Gastrocnemius medialis (tissue), 4 donors: ENCODE results near the gene CD72. TPM values are rescaled to one million over a fixed set of nuclear protein-coding genes. Genes with fewer than 3 reads are reported as not detected.
"Not testable (repeated sequence)": the region's sequence is repeated elsewhere in the genome, so short reads cannot be mapped to it uniquely, and the experiment has no call there.

Experiments used
- ATAC-seq, 2 donors: fragments of 150-250 bp; one replicate each; pipeline ENCODE4 v1.9.1; 2016
- DNase-seq, 2 donors: peaks; one replicate each; pipeline ENCODE4 v3.0.0-alpha.2; 2019
- H3K27ac ChIP-seq, 4 donors: fragments of 200-600 bp; sonication (generic); 1 replicate in 1 of 4; 2 replicates in 3 of 4; pipeline ENCODE4 v1.5.1; 2016 to 2018; ENCODE audit warnings: mild to moderate bottlenecking in 2 of 4, moderate library complexity in 1 of 4
- H3K27me3 ChIP-seq, 3 donors: fragments of 200-600 bp; sonication (generic) in 2 of 3; 1 replicate in 1 of 3; 2 replicates in 2 of 3; pipeline versions ENCODE4 v1.5.1 to v1.6.0; 2016 to 2019; ENCODE audit warnings: mild to moderate bottlenecking in 1 of 3, moderate library complexity in 1 of 3
- H3K36me3 ChIP-seq, 2 donors: fragments of 200-600 bp; sonication (generic) in 1 of 2; one replicate each; pipeline ENCODE4 v1.5.1; 2017 to 2018
- H3K4me1 ChIP-seq, 2 donors: fragments of 200-600 bp; sonication (generic) in 1 of 2; one replicate each; pipeline ENCODE4 v1.5.1; 2016 to 2017; ENCODE audit warnings: mild to moderate bottlenecking in 2 of 2
- H3K4me3 ChIP-seq, 4 donors: fragments of 200-600 bp; sonication (generic) in 3 of 4; 1 replicate in 1 of 4; 2 replicates in 3 of 4; pipeline ENCODE4 v1.5.1; 2016 to 2019; ENCODE audit warnings: mild to moderate bottlenecking in 2 of 4
- H3K9me3 ChIP-seq, 3 donors: fragments of 200-600 bp; sonication (generic) in 2 of 3; 1 replicate in 1 of 3; 2 replicates in 2 of 3; pipeline ENCODE4 v1.5.1; 2016 to 2019
- CTCF ChIP-seq, 5 experiments: fragments of 450-650 bp in 3 of 5; fragments of 200-600 bp in 2 of 5; sonication (generic) in 2 of 5; IDR thresholded peaks in 4 of 5; conservative IDR thresholded peaks in 1 of 5; 1 replicate in 4 of 5; 2 replicates in 1 of 5; pipeline ENCODE4 v1.5.1; 2016 to 2019; ENCODE audit warnings: antibody characterized with exemption in 5 of 5, mild to moderate bottlenecking in 3 of 5, moderate library complexity in 3 of 5
- POLR2A ChIP-seq, 2 donors: fragments of 450-650 bp; IDR thresholded peaks; one replicate each; pipeline ENCODE4 v1.6.1; 2017; ENCODE audit warnings: antibody characterized with exemption in 2 of 2, mild to moderate bottlenecking in 2 of 2, moderate library complexity in 2 of 2
- in situ Hi-C, 4 donors: fragments of 200-750 bp; cut with MboI; loops; one replicate each; pipeline versions ENCODE4 v1.15.0 to v1.8.0; 2017; ENCODE audit warnings: low sequenced_read_pairs in 4 of 4
- intact Hi-C: fragments of 100-400 bp; cut with DNase I; formaldehyde crosslinking; loops from one replicate; pipeline ENCODE4 v1.15.1; 2023; ENCODE audit warnings: low total_unique reads
- total RNA-seq, 4 donors: library from RNA; depleted of rRNA; stranded (reverse); fragments of >200 nt; gene quantifications; one replicate each; pipeline versions ENCODE4 v1.1.0 to v1.2.3, GENCODE V29; 2016

Gene CD72
- total RNA-seq, 4 donors from 2014 or later = 0.40 to 18.3 (median 0.68) TPM

- TF ChIP-seq CTCF (IDR thresholded peaks at IDR 0.05 in 4 of 5, conservative IDR thresholded peaks at IDR 0.05 in 1 of 5) = no peak
- no peak for TF ChIP-seq POLR2A (IDR thresholded peaks at IDR 0.05)
- intact Hi-C loops = no loop called here
- no peak for DNase-seq
Observed at GRCh38 chr9:35643046-35643445, 24.8 kb upstream of the CD72 start.

GRCh38 chr9:35641478-35641877, 23.3 kb upstream of the CD72 start:
- H3K27me3 ChIP-seq, intact Hi-C loops, H3K9me3 ChIP-seq, H3K4me3 ChIP-seq, DNase-seq, H3K36me3 ChIP-seq, H3K4me1 ChIP-seq, H3K27ac ChIP-seq, ATAC-seq: not testable (repeated sequence)
- in situ Hi-C loops = loop anchor here in 1 of 4 donors (10.0 kb wide), 1 partner anchor 53 kb away; no protein-coding TSS in a partner anchor

More at GRCh38 chr9:35643046-35643445, 24.8 kb upstream of the CD72 start:
- ATAC-seq = no peak
- no peak overlapping the region for H3K27ac ChIP-seq
- H3K4me1 ChIP-seq = peaks cover 11% of the 10 kb centered on the region in 2 donors
- in situ Hi-C loops = loop anchor here in 1 of 4 donors (10.0 kb wide), 1 partner anchor 52 kb away; no protein-coding TSS in a partner anchor
- no peak overlapping the region for H3K4me3 ChIP-seq
- H3K9me3 ChIP-seq = no peaks in the 10 kb centered on the region
- H3K27me3 ChIP-seq = no peaks in the 10 kb centered on the region
- no peaks in the 10 kb centered on the region for H3K36me3 ChIP-seq

- ATAC-seq, H3K27ac ChIP-seq, DNase-seq, intact Hi-C loops, H3K4me3 ChIP-seq, H3K9me3 ChIP-seq, H3K36me3 ChIP-seq, H3K4me1 ChIP-seq, H3K27me3 ChIP-seq: not testable (repeated sequence)
- in situ Hi-C loops = loop anchor here in 1 of 4 donors (10.0 kb wide), 1 partner anchor 54 kb away; no protein-coding TSS in a partner anchor
Observed at GRCh38 chr9:35640431-35640830, 22.2 kb upstream of the CD72 start.

- no peaks in the 10 kb centered on the region for H3K9me3 ChIP-seq
Observed at GRCh38 chr9:35639631-35640030, 21.4 kb upstream of the CD72 start.

GRCh38 chr9:35639225-35639624, 21.0 kb upstream of the CD72 start:
- H3K27ac ChIP-seq, in situ Hi-C loops, H3K36me3 ChIP-seq: not testable (repeated sequence)

More at GRCh38 chr9:35639631-35640030, 21.4 kb upstream of the CD72 start:
- Histone ChIP-seq H3K36me3 (no peaks in the 10 kb centered on the region), H3K4me3 (no peak overlapping the region), H3K27me3 (no peaks in the 10 kb centered on the region), H3K27ac (no peak overlapping the region), H3K4me1 (no peaks in the 10 kb centered on the region)
- no peak for TF ChIP-seq CTCF (IDR thresholded peaks at IDR 0.05 in 4 of 5, conservative IDR thresholded peaks at IDR 0.05 in 1 of 5)
- intact Hi-C loops = no loop called here
- ATAC-seq = no peak
- in situ Hi-C loops = loop anchor here in 1 of 4 donors (10.0 kb wide), 1 partner anchor 55 kb away; no protein-coding TSS in a partner anchor
- DNase-seq = no peak

GRCh38 chr9:35638751-35639150, 20.5 kb upstream of the CD72 start:
- H3K27me3 ChIP-seq, H3K36me3 ChIP-seq, H3K4me3 ChIP-seq, H3K9me3 ChIP-seq, DNase-seq, intact Hi-C loops, H3K4me1 ChIP-seq, H3K27ac ChIP-seq, ATAC-seq, in situ Hi-C loops: not testable (repeated sequence)

More at GRCh38 chr9:35639225-35639624, 21.0 kb upstream of the CD72 start:
- DNase-seq, ATAC-seq, intact Hi-C loops, H3K4me3 ChIP-seq, H3K27me3 ChIP-seq, H3K4me1 ChIP-seq, H3K9me3 ChIP-seq: not testable (repeated sequence)

- in situ Hi-C loops, H3K4me3 ChIP-seq, intact Hi-C loops, H3K36me3 ChIP-seq, DNase-seq, H3K4me1 ChIP-seq, H3K27me3 ChIP-seq, ATAC-seq, H3K9me3 ChIP-seq, H3K27ac ChIP-seq: not testable (repeated sequence)
Observed at GRCh38 chr9:35637427-35637955, 19.3 kb upstream of the CD72 start.

- DNase-seq, H3K36me3 ChIP-seq, intact Hi-C loops, H3K27me3 ChIP-seq, ATAC-seq, in situ Hi-C loops, H3K9me3 ChIP-seq, H3K4me3 ChIP-seq, H3K27ac ChIP-seq, H3K4me1 ChIP-seq: not testable (repeated sequence)
Observed at GRCh38 chr9:35636877-35637246, 18.6 kb upstream of the CD72 start.
